HepG2 (cell line): ENCODE results near the gene TCFL5. TPM values are rescaled to one million over a fixed set of nuclear protein-coding genes. Genes with fewer than 3 reads are reported as not detected.
A peak's percentile ranks its signal among the peaks of the same experiment; 100 is the strongest.

Experiments
- CBX5 ChIP-seq: sonication (generic); formaldehyde crosslinking; IDR thresholded peaks from 2 replicates; pipeline ENCODE4 v1.4.0; 2020; ENCODE audit warnings: missing genetic modification reagents, borderline replicate concordance
- FOSL2 ChIP-seq: sonication (generic); formaldehyde crosslinking; IDR thresholded peaks from 2 replicates; pipeline ENCODE4 v1.4.0; 2020; ENCODE audit warnings: missing genetic modification reagents
- HMGXB4 ChIP-seq, 2 experiments: sonication (generic) in 1 of 2; formaldehyde crosslinking in 1 of 2; IDR thresholded peaks; 2 replicates each; pipeline versions ENCODE4 v1.4.0 to v1.6.1; 2018 to 2020; ENCODE audit warnings: missing genetic modification reagents in 2 of 2, borderline replicate concordance in 1 of 2, low read depth in 1 of 2, mild to moderate bottlenecking in 1 of 2, missing biosample characterization in 1 of 2
- KLF11 ChIP-seq: IDR thresholded peaks from 2 replicates; pipeline ENCODE4 v1.6.1; 2016; ENCODE audit warnings: missing compliant biosample characterization
- MBNL3 ChIP-seq: fragments of 250-450 bp; sonication (Bioruptor Pico); conservative IDR thresholded peaks from 2 replicates; pipeline ENCODE4 v1.8.0; 2022; ENCODE audit warnings: mild to moderate bottlenecking, inconsistent platforms
- STAG1 ChIP-seq: sonication (generic); formaldehyde crosslinking; IDR thresholded peaks from 2 replicates; pipeline ENCODE4 v1.4.0; 2020; ENCODE audit warnings: missing genetic modification reagents
- ZBTB1 ChIP-seq: sonication (generic); formaldehyde crosslinking; IDR thresholded peaks from 2 replicates; pipeline ENCODE4 v1.4.0; 2020; ENCODE audit warnings: missing genetic modification reagents, borderline replicate concordance
- ZHX2 ChIP-seq, 2 experiments: sonication (generic) in 1 of 2; formaldehyde crosslinking in 1 of 2; IDR thresholded peaks; 2 replicates each; pipeline versions ENCODE4 v1.6.1 to v1.9.0; 2014 to 2022; ENCODE audit warnings: antibody characterized with exemption in 1 of 2, borderline replicate concordance in 1 of 2, inconsistent platforms in 1 of 2, low read depth in 1 of 2, missing genetic modification reagents in 1 of 2
- polyA plus RNA-seq, 8 experiments: library from polyadenylated mRNA; depleted of rRNA in 3 of 8; stranded (reverse) in 7 of 8; unstranded in 1 of 8; fragments of >200 nt; fragmentation: Illumina TruSeq in 4 of 8; extraction: Trizol in 4 of 8; gene quantifications; 2 replicates each; pipeline versions ENCODE4 v1.2.1 to v1.2.3, GENCODE V29; 2011 to 2016; ENCODE audit warnings: low read depth in 4 of 8, missing spikeins in 1 of 8, mixed read lengths in 1 of 8; ENCODE audit not compliant: insufficient read depth in 1 of 8
- total RNA-seq, 5 experiments: library from RNA; depleted of rRNA; stranded (reverse); fragments of >200 nt; fragmentation: Illumina TruSeq; extraction: Trizol; gene quantifications; 2 replicates each; pipeline ENCODE4 v1.2.3, GENCODE V29; 2016; ENCODE audit warnings: low read depth in 1 of 5
- TF ChIP-seq, protein P1 (sequence below): IDR thresholded peaks from 2 replicates; pipeline ENCODE4 v1.6.1; 2016; ENCODE audit warnings: low read depth, missing genetic modification reagents, missing compliant biosample characterization
- TF ChIP-seq, protein P2 (sequence below): sonication (generic); formaldehyde crosslinking; IDR thresholded peaks from 2 replicates; pipeline ENCODE4 v1.5.0; 2020; ENCODE audit warnings: mild to moderate bottlenecking, low read depth, missing genetic modification reagents, borderline replicate concordance
- TF ChIP-seq, protein P3 (sequence below): sonication (generic); formaldehyde crosslinking; IDR thresholded peaks from 2 replicates; pipeline ENCODE4 v1.4.0; 2020; ENCODE audit warnings: missing genetic modification reagents

Gene TCFL5
- total and polyA plus RNA-seq, 2 of the 13 experiments (the other 11 are each of a cell fraction or from before 2014, with no cell fraction given) = 14.8 to 20.0 TPM

DNA sequence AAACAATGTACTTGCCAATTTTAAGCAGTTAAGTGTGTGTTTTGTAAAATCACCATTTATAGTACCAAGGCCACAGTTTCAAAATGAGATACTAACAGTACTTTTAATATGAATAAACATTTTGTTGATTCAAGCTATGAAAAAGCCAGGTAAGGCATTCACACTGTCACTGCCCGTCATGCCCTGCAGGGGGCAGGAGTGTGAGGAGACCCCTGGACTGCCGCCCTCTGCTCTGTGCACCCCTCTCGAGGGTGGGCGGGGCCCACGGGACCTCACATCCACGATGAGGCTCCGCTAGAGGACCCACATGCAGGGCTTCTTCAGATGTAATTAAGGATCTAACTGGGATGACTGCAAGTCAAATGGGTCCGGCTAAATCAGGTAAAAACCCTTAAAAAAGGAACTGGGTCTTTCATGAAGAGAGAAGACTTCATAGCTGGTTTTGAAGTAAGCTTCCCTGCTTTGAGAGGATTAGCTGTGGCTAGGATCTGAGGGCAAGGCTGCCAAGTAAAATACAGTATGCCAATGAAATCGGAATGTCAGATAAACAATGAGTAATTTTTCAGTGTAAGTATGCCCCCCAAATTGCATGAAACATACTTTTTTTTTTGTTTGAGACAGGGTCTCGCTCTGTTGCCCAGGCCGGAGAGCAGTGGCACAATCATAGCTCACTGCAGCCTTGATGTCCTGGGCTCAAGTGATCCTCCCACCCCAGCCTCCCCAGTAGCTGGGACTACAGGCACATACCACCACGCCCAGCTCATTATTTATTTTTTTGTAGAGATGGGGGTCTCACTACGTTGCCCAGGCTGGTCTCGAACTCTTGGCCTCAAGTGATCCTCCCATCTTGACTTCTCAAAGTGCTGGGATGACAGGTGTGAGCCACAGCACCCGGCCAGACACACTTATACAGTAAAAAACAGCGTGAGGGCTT is 46.0 kb upstream of the TCFL5 start (continued):
- TF ChIP-seq, protein P1, sequence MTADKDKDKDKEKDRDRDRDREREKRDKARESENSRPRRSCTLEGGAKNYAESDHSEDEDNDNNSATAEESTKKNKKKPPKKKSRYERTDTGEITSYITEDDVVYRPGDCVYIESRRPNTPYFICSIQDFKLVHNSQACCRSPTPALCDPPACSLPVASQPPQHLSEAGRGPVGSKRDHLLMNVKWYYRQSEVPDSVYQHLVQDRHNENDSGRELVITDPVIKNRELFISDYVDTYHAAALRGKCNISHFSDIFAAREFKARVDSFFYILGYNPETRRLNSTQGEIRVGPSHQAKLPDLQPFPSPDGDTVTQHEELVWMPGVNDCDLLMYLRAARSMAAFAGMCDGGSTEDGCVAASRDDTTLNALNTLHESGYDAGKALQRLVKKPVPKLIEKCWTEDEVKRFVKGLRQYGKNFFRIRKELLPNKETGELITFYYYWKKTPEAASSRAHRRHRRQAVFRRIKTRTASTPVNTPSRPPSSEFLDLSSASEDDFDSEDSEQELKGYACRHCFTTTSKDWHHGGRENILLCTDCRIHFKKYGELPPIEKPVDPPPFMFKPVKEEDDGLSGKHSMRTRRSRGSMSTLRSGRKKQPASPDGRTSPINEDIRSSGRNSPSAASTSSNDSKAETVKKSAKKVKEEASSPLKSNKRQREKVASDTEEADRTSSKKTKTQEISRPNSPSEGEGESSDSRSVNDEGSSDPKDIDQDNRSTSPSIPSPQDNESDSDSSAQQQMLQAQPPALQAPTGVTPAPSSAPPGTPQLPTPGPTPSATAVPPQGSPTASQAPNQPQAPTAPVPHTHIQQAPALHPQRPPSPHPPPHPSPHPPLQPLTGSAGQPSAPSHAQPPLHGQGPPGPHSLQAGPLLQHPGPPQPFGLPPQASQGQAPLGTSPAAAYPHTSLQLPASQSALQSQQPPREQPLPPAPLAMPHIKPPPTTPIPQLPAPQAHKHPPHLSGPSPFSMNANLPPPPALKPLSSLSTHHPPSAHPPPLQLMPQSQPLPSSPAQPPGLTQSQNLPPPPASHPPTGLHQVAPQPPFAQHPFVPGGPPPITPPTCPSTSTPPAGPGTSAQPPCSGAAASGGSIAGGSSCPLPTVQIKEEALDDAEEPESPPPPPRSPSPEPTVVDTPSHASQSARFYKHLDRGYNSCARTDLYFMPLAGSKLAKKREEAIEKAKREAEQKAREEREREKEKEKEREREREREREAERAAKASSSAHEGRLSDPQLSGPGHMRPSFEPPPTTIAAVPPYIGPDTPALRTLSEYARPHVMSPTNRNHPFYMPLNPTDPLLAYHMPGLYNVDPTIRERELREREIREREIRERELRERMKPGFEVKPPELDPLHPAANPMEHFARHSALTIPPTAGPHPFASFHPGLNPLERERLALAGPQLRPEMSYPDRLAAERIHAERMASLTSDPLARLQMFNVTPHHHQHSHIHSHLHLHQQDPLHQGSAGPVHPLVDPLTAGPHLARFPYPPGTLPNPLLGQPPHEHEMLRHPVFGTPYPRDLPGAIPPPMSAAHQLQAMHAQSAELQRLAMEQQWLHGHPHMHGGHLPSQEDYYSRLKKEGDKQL (CRISPR knock-in tag) = no peak
- TF ChIP-seq ZHX2 (IDR thresholded peaks at IDR 0.05; ENCODE audit: low read depth) = no peak
- TF ChIP-seq ZHX2 (CRISPR knock-in tag; IDR thresholded peaks at IDR 0.05; ENCODE audit: borderline replicate concordance) = no peak
- peak; percentile 41; the same call in 1 of the 2 replicates for TF ChIP-seq CBX5 (CRISPR knock-in tag)
- no peak for TF ChIP-seq MBNL3 (CRISPR knock-in tag)
- TF ChIP-seq ZBTB1 (CRISPR knock-in tag) = no peak
- peak; percentile 28; the same call in 1 of the 2 replicates for TF ChIP-seq FOSL2
- TF ChIP-seq, protein P2, sequence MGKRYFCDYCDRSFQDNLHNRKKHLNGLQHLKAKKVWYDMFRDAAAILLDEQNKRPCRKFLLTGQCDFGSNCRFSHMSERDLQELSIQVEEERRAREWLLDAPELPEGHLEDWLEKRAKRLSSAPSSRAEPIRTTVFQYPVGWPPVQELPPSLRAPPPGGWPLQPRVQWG (CRISPR knock-in tag) = no peak
- TF ChIP-seq HMGXB4 (CRISPR knock-in tag; IDR thresholded peaks at IDR 0.05; ENCODE audit: borderline replicate concordance in 1 of 2, low read depth in 1 of 2) = peak; percentile 62 to 72; a peak in 2 of 4 replicates
- TF ChIP-seq, protein P3, sequence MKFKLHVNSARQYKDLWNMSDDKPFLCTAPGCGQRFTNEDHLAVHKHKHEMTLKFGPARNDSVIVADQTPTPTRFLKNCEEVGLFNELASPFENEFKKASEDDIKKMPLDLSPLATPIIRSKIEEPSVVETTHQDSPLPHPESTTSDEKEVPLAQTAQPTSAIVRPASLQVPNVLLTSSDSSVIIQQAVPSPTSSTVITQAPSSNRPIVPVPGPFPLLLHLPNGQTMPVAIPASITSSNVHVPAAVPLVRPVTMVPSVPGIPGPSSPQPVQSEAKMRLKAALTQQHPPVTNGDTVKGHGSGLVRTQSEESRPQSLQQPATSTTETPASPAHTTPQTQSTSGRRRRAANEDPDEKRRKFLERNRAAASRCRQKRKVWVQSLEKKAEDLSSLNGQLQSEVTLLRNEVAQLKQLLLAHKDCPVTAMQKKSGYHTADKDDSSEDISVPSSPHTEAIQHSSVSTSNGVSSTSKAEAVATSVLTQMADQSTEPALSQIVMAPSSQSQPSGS = 0 out of 2 replicates have a peak, but pooled peaks have one; percentile 36
- TF ChIP-seq STAG1 (CRISPR knock-in tag) = peak; percentile 73
- 0 out of 2 replicates have a peak, but pooled peaks have one; percentile 41 for TF ChIP-seq KLF11 (CRISPR knock-in tag)
